ENCODE data around the gene TBC1D9.

Gene TBC1D9

DNA sequence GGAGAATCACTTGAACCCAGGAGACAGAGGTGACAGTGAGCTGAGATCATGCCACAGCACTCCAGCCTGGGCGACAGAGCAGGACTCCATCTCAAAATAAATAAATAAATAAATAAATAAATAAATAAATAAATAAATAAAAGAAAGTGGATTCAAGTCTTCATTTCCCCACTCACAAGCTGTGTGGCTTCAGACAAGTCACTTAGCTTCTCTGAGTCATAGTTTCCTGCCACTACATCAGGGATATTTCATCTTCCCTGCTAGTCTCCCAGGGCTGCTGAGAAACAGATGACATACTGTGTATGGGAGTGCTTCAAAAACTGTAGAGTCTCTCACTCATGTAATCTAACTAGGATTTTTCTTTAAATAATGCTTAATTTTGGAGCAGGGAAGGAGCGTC lies 37.2 kb downstream of the TBC1D9 start:
- TF ChIP-seq, protein P1, sequence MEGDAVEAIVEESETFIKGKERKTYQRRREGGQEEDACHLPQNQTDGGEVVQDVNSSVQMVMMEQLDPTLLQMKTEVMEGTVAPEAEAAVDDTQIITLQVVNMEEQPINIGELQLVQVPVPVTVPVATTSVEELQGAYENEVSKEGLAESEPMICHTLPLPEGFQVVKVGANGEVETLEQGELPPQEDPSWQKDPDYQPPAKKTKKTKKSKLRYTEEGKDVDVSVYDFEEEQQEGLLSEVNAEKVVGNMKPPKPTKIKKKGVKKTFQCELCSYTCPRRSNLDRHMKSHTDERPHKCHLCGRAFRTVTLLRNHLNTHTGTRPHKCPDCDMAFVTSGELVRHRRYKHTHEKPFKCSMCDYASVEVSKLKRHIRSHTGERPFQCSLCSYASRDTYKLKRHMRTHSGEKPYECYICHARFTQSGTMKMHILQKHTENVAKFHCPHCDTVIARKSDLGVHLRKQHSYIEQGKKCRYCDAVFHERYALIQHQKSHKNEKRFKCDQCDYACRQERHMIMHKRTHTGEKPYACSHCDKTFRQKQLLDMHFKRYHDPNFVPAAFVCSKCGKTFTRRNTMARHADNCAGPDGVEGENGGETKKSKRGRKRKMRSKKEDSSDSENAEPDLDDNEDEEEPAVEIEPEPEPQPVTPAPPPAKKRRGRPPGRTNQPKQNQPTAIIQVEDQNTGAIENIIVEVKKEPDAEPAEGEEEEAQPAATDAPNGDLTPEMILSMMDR (conservative IDR thresholded peaks at IDR 0.05; ENCODE audit: control insufficient read depth, insufficient read depth, low read depth, low read length) = no peak
- DNase-seq (ENCODE audit: low read depth) = peak; percentile 78
- no peak overlapping the region for H3K4me3 ChIP-seq (ENCODE audit: control insufficient read depth, low read depth, low read length)

DNA sequence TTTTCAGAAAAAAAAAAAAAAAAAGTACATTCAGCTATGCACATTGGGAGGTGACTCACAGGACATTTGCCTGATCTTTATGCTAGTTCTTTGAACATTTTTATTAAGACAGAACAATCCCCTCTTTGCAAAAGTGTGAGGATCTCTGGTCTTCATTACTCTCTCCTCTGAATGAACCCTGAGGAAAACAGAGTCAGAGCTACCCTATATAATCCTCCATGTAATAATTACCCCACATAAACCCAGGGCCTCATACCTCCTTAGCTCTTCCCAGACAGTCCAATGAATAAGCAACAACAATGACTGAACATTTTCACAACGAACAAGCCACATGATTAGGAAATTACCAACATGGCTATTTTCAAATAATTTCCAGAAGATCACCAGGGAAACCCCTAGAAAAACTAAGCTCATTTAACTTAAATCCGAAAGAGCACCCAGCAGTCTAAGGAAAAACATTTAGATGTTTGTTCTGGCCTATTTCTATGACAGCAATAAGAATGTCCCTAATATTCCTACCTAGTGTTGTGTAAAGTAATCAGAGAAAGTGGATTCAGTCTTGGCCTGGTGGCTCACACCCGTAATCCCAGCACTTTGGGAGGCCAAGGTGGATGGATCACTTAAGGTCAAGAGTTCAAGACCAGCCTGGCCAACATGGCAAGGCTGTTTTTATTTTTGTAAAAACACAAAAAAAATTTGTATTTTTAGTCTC lies 37.8 kb downstream of the TBC1D9 start:
- no peak overlapping the region for H3K4me3 ChIP-seq (ENCODE audit: control insufficient read depth, low read depth, low read length)
- TF ChIP-seq, protein P1 (conservative IDR thresholded peaks at IDR 0.05; ENCODE audit: control insufficient read depth, insufficient read depth, low read depth, low read length) = no peak
- peak; percentile 75 for DNase-seq (ENCODE audit: low read depth)

DNA sequence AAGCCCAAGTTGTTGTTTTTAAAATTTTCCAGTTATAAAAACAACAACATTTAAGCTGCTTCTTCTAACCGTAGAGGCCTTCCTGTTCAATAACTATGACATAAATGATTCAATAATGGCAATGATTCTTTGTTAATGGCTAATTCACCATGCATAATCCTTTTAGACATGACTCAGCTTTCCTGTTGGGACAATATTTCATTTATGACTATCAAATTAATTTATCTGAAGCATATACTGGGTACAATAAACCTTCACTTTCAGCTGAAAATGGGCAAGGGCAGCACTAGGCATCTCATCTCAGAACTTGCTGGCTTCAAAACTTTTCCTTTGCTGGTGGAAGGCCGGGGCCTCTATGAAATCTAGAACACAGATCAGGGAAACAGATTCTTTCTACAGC lies 38.9 kb downstream of the TBC1D9 start:
- TF ChIP-seq, protein P1 (conservative IDR thresholded peaks at IDR 0.05; ENCODE audit: control insufficient read depth, insufficient read depth, low read depth, low read length) = no peak
- H3K4me3 ChIP-seq (ENCODE audit: control insufficient read depth, low read depth, low read length) = no peak overlapping the region
- DNase-seq (ENCODE audit: low read depth) = no peak

DNA sequence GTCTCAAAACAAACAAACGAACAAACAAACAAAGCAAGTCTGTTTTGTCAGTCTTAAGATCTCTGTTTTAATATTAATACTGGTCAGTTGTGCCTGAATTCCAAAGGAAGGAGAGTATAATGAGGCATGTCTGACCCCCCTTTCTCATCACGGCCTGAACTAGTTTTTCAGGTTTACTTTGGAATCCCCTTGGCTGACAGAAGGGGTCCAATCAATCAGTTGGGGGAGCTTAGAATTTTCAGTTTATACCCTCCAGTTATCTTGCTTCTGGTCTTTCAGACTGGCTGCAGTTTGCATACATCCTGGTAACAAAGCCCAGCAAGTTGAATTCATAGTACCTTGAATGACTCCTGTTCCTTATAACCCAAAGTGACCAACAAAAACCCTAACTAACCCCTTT lies 41.1 kb downstream of the TBC1D9 start:
- TF ChIP-seq, protein P1 (conservative IDR thresholded peaks at IDR 0.05; ENCODE audit: control insufficient read depth, insufficient read depth, low read depth, low read length) = no peak
- no peak for DNase-seq (ENCODE audit: low read depth)
- H3K4me3 ChIP-seq (ENCODE audit: control insufficient read depth, low read depth, low read length) = no peak overlapping the region

DNA sequence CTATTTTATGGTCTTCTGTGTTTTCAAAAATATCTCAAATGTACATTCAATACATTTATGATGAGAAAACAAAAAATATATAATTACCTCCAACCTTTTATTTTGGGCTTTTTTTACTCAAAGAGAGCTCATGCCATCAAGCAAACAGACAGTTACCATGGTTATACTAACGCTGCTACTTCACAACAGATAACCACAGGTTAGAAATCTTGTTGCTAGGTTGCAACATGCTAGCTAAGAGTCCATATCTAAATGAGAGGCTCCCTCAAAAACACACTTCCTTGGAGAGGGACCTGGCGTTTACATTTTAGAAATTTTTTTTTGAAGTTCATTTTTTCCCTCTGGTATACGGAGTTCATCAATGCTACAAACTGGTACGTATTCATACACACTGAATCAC lies 44.3 kb downstream of the TBC1D9 start:
- H3K4me3 ChIP-seq (ENCODE audit: control insufficient read depth, low read depth, low read length) = no peak overlapping the region
- TF ChIP-seq, protein P1 (conservative IDR thresholded peaks at IDR 0.05; ENCODE audit: control insufficient read depth, insufficient read depth, low read depth, low read length) = no peak
- no peak for DNase-seq (ENCODE audit: low read depth)

DNA sequence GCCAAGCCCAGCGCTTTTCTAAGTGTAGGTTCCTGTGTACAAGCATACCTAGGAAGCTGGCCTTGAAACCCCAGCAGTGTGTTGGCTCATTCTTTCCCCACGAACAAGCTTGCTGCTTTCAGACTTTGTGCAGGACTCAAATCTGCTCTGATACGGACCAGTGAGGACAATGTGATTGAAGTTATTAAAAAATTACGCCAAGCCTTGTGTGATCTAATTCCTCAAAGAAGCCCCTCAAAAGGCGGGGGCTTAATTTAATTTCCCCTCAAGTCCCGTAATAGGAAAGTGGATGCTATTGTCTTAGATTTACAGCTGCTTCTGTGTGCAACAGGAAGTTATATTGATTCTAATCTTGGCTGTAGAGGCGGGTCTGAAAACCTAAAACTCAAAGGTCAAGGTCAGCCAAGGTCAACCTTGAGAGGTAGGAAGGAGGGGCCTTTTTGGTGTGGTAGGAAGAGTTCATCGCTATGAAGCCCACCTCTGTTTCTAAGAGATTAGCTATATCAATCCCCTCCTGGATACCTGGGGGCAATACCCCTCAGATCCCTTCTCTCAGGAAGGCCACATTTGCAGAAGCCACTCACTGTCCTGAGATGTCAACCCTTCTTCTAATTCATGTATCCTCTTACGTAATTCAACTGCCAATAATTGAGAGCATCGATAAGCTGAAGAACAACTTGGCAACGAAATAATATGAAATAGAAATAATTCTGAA lies 45.1 kb downstream of the TBC1D9 start:
- TF ChIP-seq, protein P1 (conservative IDR thresholded peaks at IDR 0.05; ENCODE audit: control insufficient read depth, insufficient read depth, low read depth, low read length) = no peak

More for the DNA sequence above, 45.1 kb downstream of the TBC1D9 start:
- no peak overlapping the region for H3K4me3 ChIP-seq (ENCODE audit: control insufficient read depth, low read depth, low read length)
- DNase-seq (ENCODE audit: low read depth) = no peak
